CD4-positive, alpha-beta T cell (primary cell): ENCODE measurements around the gene PBX1. TPM values are rescaled to one million over a fixed set of nuclear protein-coding genes. Genes with fewer than 3 reads are reported as not detected.

ENCODE experiments used
- ATAC-seq: fragments of 200-7000 bp; cut with Tn5 transposase; one replicate; pipeline ENCODE4 v1.10.0; 2022; ENCODE audit warnings: mild to moderate bottlenecking; ENCODE audit not compliant: poor library complexity
- CTCF ChIA-PET: fragments of 350-600 bp; sonication (Branson Sonifier 250); formaldehyde crosslinking; loops from one replicate; lab custom pipeline; 2021; ENCODE audit warnings: antibody characterized with exemption, inconsistent platforms; lab: Charles Lee
- POLR2A ChIA-PET: fragments of 350-600 bp; sonication (Branson Sonifier 250); formaldehyde crosslinking; loops from one replicate; lab custom pipeline; 2021; ENCODE audit warnings: antibody characterized with exemption, inconsistent platforms; lab: Charles Lee
- DNase-seq, 14 experiments: peaks; one replicate each; pipeline ENCODE4 v3.0.0-alpha.2; 2013 to 2020; ENCODE audit warnings: mixed read lengths in 2 of 14
- H3K27ac ChIP-seq, 2 donors: one replicate each; pipeline versions ENCODE4 v1.5.1 to v1.7.0; 2013; ENCODE audit warnings: low read length in 2 of 2, low read depth in 1 of 2, mild to moderate bottlenecking in 1 of 2
- H3K27me3 ChIP-seq, 2 experiments: 1 replicate in 1 of 2; 2 replicates in 1 of 2; pipeline versions ENCODE4 v1.6.1 to v1.7.0; 2013; ENCODE audit warnings: low read length in 2 of 2, control low read depth in 1 of 2, mild to moderate bottlenecking in 1 of 2, moderate library complexity in 1 of 2; ENCODE audit not compliant: insufficient read depth in 2 of 2, control insufficient read depth in 1 of 2
- H3K36me3 ChIP-seq: one replicate; pipeline ENCODE4 v1.6.1; 2013; ENCODE audit warnings: low read length, control low read depth; ENCODE audit not compliant: insufficient read depth
- H3K4me1 ChIP-seq: one replicate; pipeline ENCODE4 v1.6.1; 2013; ENCODE audit warnings: low read length, control low read depth; ENCODE audit not compliant: insufficient read depth
- H3K4me3 ChIP-seq: one replicate; pipeline ENCODE4 v1.5.1; 2013; ENCODE audit warnings: mild to moderate bottlenecking, low read length, moderate library complexity
- H3K9me3 ChIP-seq, 2 experiments: 1 replicate in 1 of 2; 2 replicates in 1 of 2; pipeline versions ENCODE4 v1.6.1 to v1.7.0; 2013; ENCODE audit warnings: low read length in 2 of 2, mild to moderate bottlenecking in 2 of 2, control low read depth in 1 of 2, moderate library complexity in 1 of 2; ENCODE audit not compliant: control insufficient read depth in 1 of 2, insufficient read depth in 1 of 2
- H3K27ac Mint-ChIP-seq: one replicate; pipeline ENCODE4 v1.8.0; 2020; ENCODE audit warnings: mixed read lengths
- H3K27me3 Mint-ChIP-seq: one replicate; pipeline ENCODE4 v1.8.0; 2021; ENCODE audit warnings: mixed read lengths
- H3K36me3 Mint-ChIP-seq: one replicate; pipeline ENCODE4 v1.8.0; 2021; ENCODE audit warnings: low read depth, mixed read lengths
- H3K4me1 Mint-ChIP-seq: one replicate; pipeline ENCODE4 v1.8.0; 2021; ENCODE audit warnings: low read depth, mixed read lengths
- H3K4me3 Mint-ChIP-seq: one replicate; pipeline ENCODE4 v1.8.0; 2020; ENCODE audit warnings: mild to moderate bottlenecking, mixed read lengths
- H3K9me3 Mint-ChIP-seq: one replicate; pipeline ENCODE4 v1.8.0; 2020; ENCODE audit warnings: mixed read lengths
- intact Hi-C, 2 experiments: fragments of 100-400 bp; cut with DNase I in 1 of 2; cut with micrococcal nuclease in 1 of 2; formaldehyde crosslinking; loops; one replicate each; pipeline versions ENCODE4 v1.15.1 to v1.9.0; 2023 to 2025; cut with DNase I, micrococcal nuclease
- total RNA-seq, 174 experiments: library from RNA in 2 of 174; stranded (reverse) in 2 of 174; gene quantifications; one replicate each; pipeline ENCODE4 v1.2.3 and lab custom pipeline; 2021 to 2026
- TF ChIP-seq, protein P1 (sequence below): fragments of 200-600 bp; IDR thresholded peaks from one replicate; pipeline ENCODE4 v1.8.0; 2022; ENCODE audit warnings: antibody characterized with exemption, mild to moderate bottlenecking

Gene PBX1
- total RNA-seq, 2 experiments from 2014 or later, result 0.64 to 0.96 TPM

- H3K9me3 Mint-ChIP-seq, result no peaks in the 10 kb centered on the region
- ChIA-PET POLR2A (no interaction called here), CTCF (interaction anchor here (0.8 to 1.2 kb wide), 2 partner anchors 9 to 14 kb away, joined by 4 to 10 read pairs; no protein-coding TSS in a partner anchor)
- Histone ChIP-seq H3K27ac (no peak overlapping the region), H3K4me1 (peaks cover 4% of the 10 kb centered on the region), H3K4me3 (no peak overlapping the region), H3K27me3 (no peaks in the 10 kb centered on the region), H3K36me3 (no peaks in the 10 kb centered on the region), H3K9me3 (peaks cover 0 to 9% of the 10 kb centered on the region in 2 experiments)
- no peaks in the 10 kb centered on the region for H3K36me3 Mint-ChIP-seq
- H3K27ac Mint-ChIP-seq, result no peak overlapping the region
- ATAC-seq (no peak), DNase-seq (no peak)
- H3K4me1 Mint-ChIP-seq, result no peaks in the 10 kb centered on the region
- TF ChIP-seq, protein P1, sequence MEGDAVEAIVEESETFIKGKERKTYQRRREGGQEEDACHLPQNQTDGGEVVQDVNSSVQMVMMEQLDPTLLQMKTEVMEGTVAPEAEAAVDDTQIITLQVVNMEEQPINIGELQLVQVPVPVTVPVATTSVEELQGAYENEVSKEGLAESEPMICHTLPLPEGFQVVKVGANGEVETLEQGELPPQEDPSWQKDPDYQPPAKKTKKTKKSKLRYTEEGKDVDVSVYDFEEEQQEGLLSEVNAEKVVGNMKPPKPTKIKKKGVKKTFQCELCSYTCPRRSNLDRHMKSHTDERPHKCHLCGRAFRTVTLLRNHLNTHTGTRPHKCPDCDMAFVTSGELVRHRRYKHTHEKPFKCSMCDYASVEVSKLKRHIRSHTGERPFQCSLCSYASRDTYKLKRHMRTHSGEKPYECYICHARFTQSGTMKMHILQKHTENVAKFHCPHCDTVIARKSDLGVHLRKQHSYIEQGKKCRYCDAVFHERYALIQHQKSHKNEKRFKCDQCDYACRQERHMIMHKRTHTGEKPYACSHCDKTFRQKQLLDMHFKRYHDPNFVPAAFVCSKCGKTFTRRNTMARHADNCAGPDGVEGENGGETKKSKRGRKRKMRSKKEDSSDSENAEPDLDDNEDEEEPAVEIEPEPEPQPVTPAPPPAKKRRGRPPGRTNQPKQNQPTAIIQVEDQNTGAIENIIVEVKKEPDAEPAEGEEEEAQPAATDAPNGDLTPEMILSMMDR, result no peak
- intact Hi-C loops, result loop anchor here (2.0 to 5.0 kb wide), 5 partner anchors 1259 to 1941 kb away; no protein-coding TSS in a partner anchor
- no peak overlapping the region for H3K4me3 Mint-ChIP-seq
- peaks cover 20% of the 10 kb centered on the region for H3K27me3 Mint-ChIP-seq
Observed at GRCh38 chr1:164787834-164788231, 228.8 kb downstream of the PBX1 start.

- H3K4me1 ChIP-seq, result peaks cover 4% of the 10 kb centered on the region
- Mint-ChIP-seq H3K27ac (no peak overlapping the region), H3K4me1 (no peaks in the 10 kb centered on the region), H3K36me3 (no peaks in the 10 kb centered on the region), H3K9me3 (no peaks in the 10 kb centered on the region), H3K27me3 (peaks cover 20% of the 10 kb centered on the region), H3K4me3 (no peak overlapping the region)
- H3K9me3 ChIP-seq, result peaks cover 0 to 6% of the 10 kb centered on the region in 2 experiments
- H3K27me3 ChIP-seq, result no peaks in the 10 kb centered on the region
- intact Hi-C loops, result no loop called here
- H3K27ac ChIP-seq, result no peak overlapping the region
- no peak for DNase-seq
- H3K4me3 ChIP-seq, result no peak overlapping the region
- H3K36me3 ChIP-seq, result no peaks in the 10 kb centered on the region
- ChIA-PET CTCF (no interaction called here), POLR2A (no interaction called here)
- ATAC-seq, result no peak
- TF ChIP-seq, protein P1, result no peak
Observed at GRCh38 chr1:164790081-164790480, 231.1 kb downstream of the PBX1 start.

DNA sequence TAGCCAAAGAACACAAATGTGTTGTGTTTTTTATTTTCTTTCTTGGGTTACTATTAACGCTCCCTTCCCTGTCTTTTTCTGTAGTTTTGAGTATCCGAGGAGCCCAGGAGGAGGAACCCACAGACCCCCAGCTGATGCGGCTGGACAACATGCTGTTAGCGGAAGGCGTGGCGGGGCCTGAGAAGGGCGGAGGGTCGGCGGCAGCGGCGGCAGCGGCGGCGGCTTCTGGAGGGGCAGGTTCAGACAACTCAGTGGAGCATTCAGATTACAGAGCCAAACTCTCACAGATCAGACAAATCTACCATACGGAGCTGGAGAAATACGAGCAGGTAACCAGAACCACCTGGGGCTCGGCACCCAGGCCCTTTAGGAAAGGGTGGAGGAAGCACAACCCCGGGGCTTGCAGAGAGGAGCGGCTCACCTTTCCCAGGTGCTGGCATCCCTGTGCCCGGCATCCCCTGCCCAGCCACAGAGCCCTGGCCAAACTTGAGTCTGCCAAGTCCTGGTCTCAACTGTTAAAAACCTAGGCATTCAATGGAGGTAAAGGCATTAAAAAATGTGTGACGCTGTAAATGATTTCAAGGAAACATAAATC is 233.5 kb downstream of the PBX1 start:
- Histone ChIP-seq H3K27ac (no peak overlapping the region), H3K9me3 (peaks cover 0 to 10% of the 10 kb centered on the region in 2 experiments), H3K36me3 (no peaks in the 10 kb centered on the region), H3K4me3 (no peak overlapping the region), H3K27me3 (no peaks in the 10 kb centered on the region), H3K4me1 (peaks cover under 1% of the 10 kb centered on the region)
- ATAC-seq (no peak), DNase-seq (no peak)
- POLR2A ChIA-PET, result no interaction called here
- TF ChIP-seq, protein P1, result no peak
- intact Hi-C loops, result no loop called here
- peaks cover 14% of the 10 kb centered on the region for H3K27me3 Mint-ChIP-seq
- no peaks in the 10 kb centered on the region for H3K36me3 Mint-ChIP-seq
- no peak overlapping the region for H3K27ac Mint-ChIP-seq
- H3K9me3 Mint-ChIP-seq, result no peaks in the 10 kb centered on the region
- H3K4me1 Mint-ChIP-seq, result no peaks in the 10 kb centered on the region
- H3K4me3 Mint-ChIP-seq, result no peak overlapping the region
- CTCF ChIA-PET, result no interaction called here
